ENCODE results near the gene SMIM20.

Gene SMIM20

GRCh38 chr4:25978327-25978726 is 64.3 kb downstream of the SMIM20 start:
- no peak for TF ChIP-seq CTCF (conservative IDR thresholded peaks at IDR 0.05; ENCODE audit: low read depth, low read length)
- H3K4me3 ChIP-seq (ENCODE audit: low read depth, low read length): no peak overlapping the region
- DNase-seq (ENCODE audit: low read depth): no peak
